Heart left ventricle (tissue), 16 donors: ENCODE results near the gene TMSB4X. TPM values are rescaled to one million over a fixed set of nuclear protein-coding genes. Genes with fewer than 3 reads are reported as not detected.
A peak's percentile ranks its signal among the peaks of the same experiment; 100 is the strongest.
"Not testable (repeated sequence)": the region's sequence is repeated elsewhere in the genome, so short reads cannot be mapped to it uniquely, and the experiment has no call there.

ENCODE experiments used
- ATAC-seq, 4 donors: fragments of 200-7000 bp; cut with Tn5 transposase; one replicate each; pipeline ENCODE4 v1.9.1; 2020 to 2022; ENCODE audit warnings: moderate library complexity in 4 of 4, mild to moderate bottlenecking in 3 of 4, moderate number of reproducible peaks in 1 of 4
- DNase-seq, 5 donors: peaks; one replicate each; pipeline ENCODE4 v3.0.0-alpha.2; 2020
- H3K27ac ChIP-seq, 12 donors: fragments of 200-600 bp; sonication (generic) in 4 of 12; one replicate each; pipeline versions ENCODE4 v1.5.0 to v1.8.0; 2016 to 2022; ENCODE audit warnings: mild to moderate bottlenecking in 2 of 12
- H3K27me3 ChIP-seq, 9 donors: fragments of 200-600 bp; sonication (generic) in 2 of 9; one replicate each; pipeline versions ENCODE4 v1.5.1 to v1.8.0; 2016 to 2022; ENCODE audit warnings: mild to moderate bottlenecking in 3 of 9
- H3K36me3 ChIP-seq, 9 donors: fragments of 200-600 bp; sonication (generic) in 2 of 9; one replicate each; pipeline versions ENCODE4 v1.5.0 to v1.8.0; 2018 to 2022; ENCODE audit warnings: mild to moderate bottlenecking in 2 of 9
- H3K4me1 ChIP-seq, 12 donors: fragments of 200-600 bp; sonication (generic) in 4 of 12; one replicate each; pipeline versions ENCODE4 v1.5.0 to v1.8.0; 2016 to 2022; ENCODE audit warnings: mild to moderate bottlenecking in 3 of 12
- H3K4me3 ChIP-seq, 12 donors: fragments of 200-600 bp; sonication (generic) in 4 of 12; one replicate each; pipeline versions ENCODE4 v1.5.0 to v1.8.0; 2017 to 2022; ENCODE audit warnings: mild to moderate bottlenecking in 9 of 12, moderate library complexity in 4 of 12
- H3K9me3 ChIP-seq, 12 donors: fragments of 200-600 bp; sonication (generic) in 4 of 12; one replicate each; pipeline versions ENCODE4 v1.5.0 to v1.8.0; 2016 to 2022; ENCODE audit warnings: mild to moderate bottlenecking in 1 of 12
- POLR2A ChIP-seq, 2 donors: fragments of 450-650 bp; IDR thresholded peaks; one replicate each; pipeline ENCODE4 v1.6.1; 2017; ENCODE audit warnings: antibody characterized with exemption in 2 of 2, mild to moderate bottlenecking in 2 of 2, moderate library complexity in 2 of 2
- WGBS, 4 donors: extraction: QIAGEN DNeasy Blood & Tissue Kit in 2 of 4; methylation state at CpG; one replicate each; pipeline versions ENCODE4 v1.1.5 to v1.1.7; 2013 to 2018; 5-methylcytosine and 5-hydroxymethylcytosine counted together
- intact Hi-C, 10 donors: fragments of 100-400 bp; cut with DNase I; formaldehyde crosslinking; loops; one replicate each; pipeline versions ENCODE4 v1.11.1 to v1.14.2; 2022
- polyA plus RNA-seq, 2 donors: library from polyadenylated mRNA; stranded (reverse); fragments of 200-250 nt; gene quantifications; one replicate each; pipeline ENCODE4 v1.2.3, GENCODE V29; 2013
- total RNA-seq, 9 donors: library from RNA; depleted of rRNA in 2 of 9; stranded (reverse); fragments of >200 nt in 2 of 9; fragmentation: NEBNext Ultra II Directional in 3 of 9; extraction: Animal tissue kit (Norgen Biotek cat#: 25700) in 3 of 9; gene quantifications; one replicate each; pipeline versions ENCODE4 v1.1.0 to v1.2.4, GENCODE V29; 2016 to 2023
- TF ChIP-seq, protein P1 (sequence below), 12 donors: fragments of 200-600 bp; sonication (generic) in 4 of 12; IDR thresholded peaks; one replicate each; pipeline versions ENCODE4 v1.5.0 to v1.8.0; 2018 to 2022; ENCODE audit warnings: antibody characterized with exemption in 12 of 12, mild to moderate bottlenecking in 5 of 12
- donor health status: ischemic (EF 13 %, LVEDD 7.1; RV severe dilation, severe dysfunction).
- donor health status: healthy with polysubstance abuse.
- donor health status: DM: no; HTN: yes; CAD: no.
- donor health status: DM: no; HTN: no; CAD: no.
- donor health status: ischemic (EF 25% LVEDD 6.9; RV normal size, moderate dysfunction).
- donor health status: ischemic (EF 25% LVEDD 5.7; RV mildly dilated, moderate dysfunction).
- donor health status: healthy.
- donor health status: DM: yes; HTN: yes; CAD: no.
- donor health status: ischemic (EF 35%, LVEDD 5.7; RV mildly dilated, moderate dysfunction).
- donor health status: nonischemic (EF 11% LVEDD 7.7; RV severe dilation, severe dysfunction).
- donor health status: DM: yes; HTN: yes; CAD: no.
- donor health status: PGD.
- donor health status: ischemic (EF 29% LVEDD 5.4; RV normal size, mild dysfunction).
- donor health status: nonischemic (EF 23%, LVEDD 6.1; RV moderate dilation, normal function).

TMSB4X gene
- total and polyA plus RNA-seq, 11 donors = 689 to 3,543 (median 1,264) TPM

DNA sequence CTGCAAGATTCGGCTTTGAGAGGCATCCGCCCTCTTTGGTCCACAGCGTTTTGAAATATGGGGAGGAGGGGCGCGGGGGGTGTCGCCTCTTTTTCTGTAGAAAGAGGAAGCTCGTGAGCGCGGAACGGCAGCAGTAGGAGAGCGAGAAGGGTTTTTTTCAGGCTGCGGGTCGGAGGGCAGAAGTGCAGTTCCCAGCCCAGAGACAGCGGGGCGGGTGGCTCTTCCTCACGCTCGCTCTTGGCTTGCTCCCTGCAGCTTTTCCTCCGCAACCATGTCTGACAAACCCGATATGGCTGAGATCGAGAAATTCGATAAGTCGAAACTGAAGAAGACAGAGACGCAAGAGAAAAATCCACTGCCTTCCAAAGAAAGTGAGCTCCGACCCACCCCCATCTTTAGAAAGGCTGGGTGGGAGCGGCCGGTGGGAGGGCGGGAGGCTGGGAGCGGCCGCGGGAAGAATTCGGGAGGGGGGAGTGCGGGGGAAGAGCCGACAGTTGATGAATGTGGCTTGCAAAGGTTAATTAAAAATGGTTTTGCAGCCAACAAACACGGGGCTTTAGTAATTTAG lies 1.2 kb downstream of the TMSB4X start:
- peak overlapping the region; percentile 61 to 99 (median 84) for H3K4me3 ChIP-seq
- intact Hi-C loops = loop anchor here in 9 of 10 donors (2.0 to 10.0 kb wide), 13 partner anchors 59 to 513 kb away; no protein-coding TSS in a partner anchor
- peaks cover 0 to 5% (median 0%) of the 10 kb centered on the region in 12 donors for H3K9me3 ChIP-seq
- peaks cover 0 to 68% (median 5%) of the 10 kb centered on the region in 12 donors for H3K4me1 ChIP-seq
- TF ChIP-seq POLR2A (IDR thresholded peaks at IDR 0.05) = no peak
- TF ChIP-seq, protein P1, sequence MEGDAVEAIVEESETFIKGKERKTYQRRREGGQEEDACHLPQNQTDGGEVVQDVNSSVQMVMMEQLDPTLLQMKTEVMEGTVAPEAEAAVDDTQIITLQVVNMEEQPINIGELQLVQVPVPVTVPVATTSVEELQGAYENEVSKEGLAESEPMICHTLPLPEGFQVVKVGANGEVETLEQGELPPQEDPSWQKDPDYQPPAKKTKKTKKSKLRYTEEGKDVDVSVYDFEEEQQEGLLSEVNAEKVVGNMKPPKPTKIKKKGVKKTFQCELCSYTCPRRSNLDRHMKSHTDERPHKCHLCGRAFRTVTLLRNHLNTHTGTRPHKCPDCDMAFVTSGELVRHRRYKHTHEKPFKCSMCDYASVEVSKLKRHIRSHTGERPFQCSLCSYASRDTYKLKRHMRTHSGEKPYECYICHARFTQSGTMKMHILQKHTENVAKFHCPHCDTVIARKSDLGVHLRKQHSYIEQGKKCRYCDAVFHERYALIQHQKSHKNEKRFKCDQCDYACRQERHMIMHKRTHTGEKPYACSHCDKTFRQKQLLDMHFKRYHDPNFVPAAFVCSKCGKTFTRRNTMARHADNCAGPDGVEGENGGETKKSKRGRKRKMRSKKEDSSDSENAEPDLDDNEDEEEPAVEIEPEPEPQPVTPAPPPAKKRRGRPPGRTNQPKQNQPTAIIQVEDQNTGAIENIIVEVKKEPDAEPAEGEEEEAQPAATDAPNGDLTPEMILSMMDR (IDR thresholded peaks at IDR 0.05) = no peak
- H3K27ac ChIP-seq = peak overlapping the region; percentile 90 to 99 (median 95)
- peaks cover 0 to 18% (median 7%) of the 10 kb centered on the region in 9 donors for H3K36me3 ChIP-seq
- peaks cover 0 to 19% (median 0%) of the 10 kb centered on the region in 9 donors for H3K27me3 ChIP-seq
- ATAC-seq (peak in 1 of 4 donors; percentile 12), DNase-seq (peak in 4 of 5 donors; percentile 43 to 67 (median 48))
- WGBS, 4 donors = 0 to 20% (median 8%) methylated on average over 34 of the region's 34 CpGs

GRCh38 chrX:12976819-12977732 lies 2.2 kb downstream of the TMSB4X start:
- intact Hi-C loops = loop anchor here in 9 of 10 donors (5.0 to 10.0 kb wide), 11 partner anchors 58 to 388 kb away; no protein-coding TSS in a partner anchor
- peaks cover 0 to 18% (median 7%) of the 10 kb centered on the region in 9 donors for H3K36me3 ChIP-seq
- DNase-seq, H3K9me3 ChIP-seq, ATAC-seq: not testable (repeated sequence)
- H3K27me3 ChIP-seq = peaks cover 0 to 19% (median 0%) of the 10 kb centered on the region in 9 donors
- peak overlapping the region; percentile 61 to 99 (median 84) for H3K4me3 ChIP-seq
- H3K27ac ChIP-seq = peak overlapping the region; percentile 61 to 99 (median 92)
- WGBS, 4 donors = 35 to 67% (median 49%) methylated on average over 12 of the region's 12 CpGs
- H3K4me1 ChIP-seq = peaks cover 0 to 68% (median 3%) of the 10 kb centered on the region in 12 donors

GRCh38 chrX:12977761-12978204 lies 2.9 kb downstream of the TMSB4X start:
- H3K9me3 ChIP-seq = peaks cover 0 to 5% (median 0%) of the 10 kb centered on the region in 12 donors
- H3K4me1 ChIP-seq = peaks cover 0 to 68% (median 0%) of the 10 kb centered on the region in 12 donors
- peaks cover 0 to 19% (median 0%) of the 10 kb centered on the region in 9 donors for H3K27me3 ChIP-seq
- intact Hi-C loops = loop anchor here in 9 of 10 donors (5.0 to 10.0 kb wide), 11 partner anchors 57 to 387 kb away; no protein-coding TSS in a partner anchor
- ATAC-seq = no peak
- TF ChIP-seq, protein P1 (IDR thresholded peaks at IDR 0.05) = no peak
- 35 to 61% (median 52%) methylated on average over 9 of the region's 9 CpGs for WGBS, 4 donors
- DNase-seq = no peak
- peak overlapping the region in 11 of 12 donors; percentile 61 to 99 (median 86) for H3K4me3 ChIP-seq
- peaks cover 0 to 18% (median 7%) of the 10 kb centered on the region in 9 donors for H3K36me3 ChIP-seq
- peak overlapping the region in 11 of 12 donors; percentile 33 to 99 (median 91) for H3K27ac ChIP-seq

DNA sequence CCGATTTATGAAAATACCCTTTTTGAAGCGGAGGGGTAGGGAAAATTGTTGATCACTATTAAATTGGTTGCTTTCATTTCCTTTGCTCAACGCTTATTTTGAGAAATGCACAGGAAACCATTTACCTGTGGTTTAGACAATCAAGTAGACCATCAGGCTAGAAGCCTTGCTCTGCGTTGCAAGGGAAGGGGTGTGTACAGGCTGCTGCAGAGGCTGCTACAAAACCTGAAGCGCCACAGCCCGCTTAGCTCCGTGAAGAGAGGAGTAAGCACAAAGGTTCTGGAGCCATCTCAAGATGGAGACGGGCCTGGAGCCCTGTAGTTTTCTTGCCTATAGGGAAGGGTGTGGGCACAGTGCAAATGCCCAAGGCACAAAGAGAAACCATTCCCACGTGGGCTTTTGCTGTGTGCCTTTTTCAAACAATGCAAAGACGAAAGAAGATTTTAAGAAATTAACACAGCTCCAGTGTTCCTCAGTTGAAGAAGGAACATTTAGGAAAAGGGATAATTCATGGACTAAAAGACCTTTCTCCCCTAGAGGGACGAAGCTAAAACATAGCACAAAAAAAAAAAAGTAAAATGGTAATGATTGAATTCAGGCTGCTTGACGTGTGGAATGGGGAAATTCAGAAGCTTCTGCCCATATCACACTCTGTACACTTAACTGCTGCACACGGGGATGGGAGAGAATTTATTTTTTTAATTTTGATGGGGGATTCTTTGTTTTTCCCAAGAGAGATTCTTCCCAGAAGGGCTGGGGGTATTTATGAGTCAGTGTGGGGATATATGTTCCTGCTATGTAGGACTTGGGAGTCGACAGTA lies 3.5 kb downstream of the TMSB4X start:
- intact Hi-C loops = loop anchor here in 9 of 10 donors (5.0 to 10.0 kb wide), 11 partner anchors 56 to 386 kb away; no protein-coding TSS in a partner anchor
- WGBS, 4 donors = 38 to 43% (median 41%) methylated on average over 14 of the region's 14 CpGs
- H3K4me1 ChIP-seq = peaks cover 0 to 62% (median 0%) of the 10 kb centered on the region in 12 donors

More for the DNA sequence above, 3.5 kb downstream of the TMSB4X start:
- Histone ChIP-seq H3K27ac (peak overlapping the region; percentile 40 to 99 (median 90)), H3K4me3 (peak overlapping the region in 10 of 12 donors; percentile 64 to 99 (median 86)), H3K9me3 (peaks cover 0 to 5% (median 0%) of the 10 kb centered on the region in 12 donors), H3K27me3 (peaks cover 0 to 19% (median 0%) of the 10 kb centered on the region in 9 donors), H3K36me3 (peaks cover 0 to 18% (median 7%) of the 10 kb centered on the region in 9 donors)
- peak in 2 of 5 donors; percentile 51 to 68 for DNase-seq
- no peak for TF ChIP-seq POLR2A (IDR thresholded peaks at IDR 0.05)
- TF ChIP-seq, protein P1 (IDR thresholded peaks at IDR 0.05) = no peak
- peak in 3 of 4 donors; percentile 6 to 35 (median 10) for ATAC-seq
